ENCODE results near the gene ZP4. TPM values are rescaled to one million over a fixed set of nuclear protein-coding genes. Genes with fewer than 3 reads are reported as not detected.

Gene ZP4
- total RNA-seq: not detected in 2 replicates

GRCh38 chr1:237890822-237891221 lies at the start of gene ZP4:
Gene ZP4, minus strand, starts transcription at chr1:237890922. Its CDS starts 287 bp downstream, at chr1:237890635.

Measured in mammary microvascular endothelial cell (primary cell).